ENCODE results near the gene CDKAL1.

GRCh38 chr6:20933057-20933788, 399.0 kb downstream of the CDKAL1 start:
- no peak for TF ChIP-seq USF2 (CRISPR knock-in tag; IDR thresholded peaks at IDR 0.05)
- TF ChIP-seq CTCF (IDR thresholded peaks at IDR 0.05): no peak
- no peak for TF ChIP-seq ZNF121 (CRISPR knock-in tag; IDR thresholded peaks at IDR 0.05)
- TF ChIP-seq RELA (CRISPR knock-in tag; IDR thresholded peaks at IDR 0.05; ENCODE audit: borderline replicate concordance): no peak
- TF ChIP-seq CREB1 (CRISPR knock-in tag; IDR thresholded peaks at IDR 0.05): no peak
- TF ChIP-seq ZNF263 (CRISPR knock-in tag; IDR thresholded peaks at IDR 0.05; ENCODE audit: low read depth): no peak
- TF ChIP-seq CREM (CRISPR knock-in tag; IDR thresholded peaks at IDR 0.05): no peak
